GM12873 (cell line): Measurements from ENCODE around the gene TBC1D3K.
"Not testable (repeated sequence)": the region's sequence is repeated elsewhere in the genome, so short reads cannot be mapped to it uniquely, and the experiment has no call there.

ENCODE experiments used
- TF ChIP-seq, protein P1 (sequence below): IDR thresholded peaks from 2 replicates; pipeline ENCODE4 v1.5.1; 2012; ENCODE audit warnings: low read depth, mild to moderate bottlenecking, moderate library complexity, low read length, control low read depth; ENCODE audit not compliant: insufficient read depth; ENCODE audit errors: missing control alignments

TBC1D3K gene

DNA sequence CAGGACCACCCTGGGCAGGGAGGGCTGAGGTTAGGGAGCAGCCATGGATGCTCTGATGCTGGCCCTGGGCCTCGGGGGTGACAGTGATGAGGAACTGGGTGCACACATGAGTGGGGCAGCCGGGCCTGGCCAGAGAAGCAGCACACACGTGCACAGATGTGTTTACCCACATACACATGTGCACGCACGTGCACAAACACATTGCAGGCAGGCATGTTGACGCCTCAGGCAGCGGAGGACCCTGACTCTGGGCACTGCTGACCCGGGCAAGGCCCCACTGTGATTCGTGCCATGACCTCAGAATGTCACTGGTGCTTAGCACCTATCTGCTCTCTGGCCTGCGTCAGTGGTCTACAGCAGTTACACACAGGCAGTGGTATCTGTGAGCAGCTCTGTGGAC is at the start of gene TBC1D3K:
Gene TBC1D3K, plus strand, starts transcription at position 301 of the 400 bp plus-strand sequence. CDS start 1,585 bp downstream, outside the sequence.
- TF ChIP-seq, protein P1, sequence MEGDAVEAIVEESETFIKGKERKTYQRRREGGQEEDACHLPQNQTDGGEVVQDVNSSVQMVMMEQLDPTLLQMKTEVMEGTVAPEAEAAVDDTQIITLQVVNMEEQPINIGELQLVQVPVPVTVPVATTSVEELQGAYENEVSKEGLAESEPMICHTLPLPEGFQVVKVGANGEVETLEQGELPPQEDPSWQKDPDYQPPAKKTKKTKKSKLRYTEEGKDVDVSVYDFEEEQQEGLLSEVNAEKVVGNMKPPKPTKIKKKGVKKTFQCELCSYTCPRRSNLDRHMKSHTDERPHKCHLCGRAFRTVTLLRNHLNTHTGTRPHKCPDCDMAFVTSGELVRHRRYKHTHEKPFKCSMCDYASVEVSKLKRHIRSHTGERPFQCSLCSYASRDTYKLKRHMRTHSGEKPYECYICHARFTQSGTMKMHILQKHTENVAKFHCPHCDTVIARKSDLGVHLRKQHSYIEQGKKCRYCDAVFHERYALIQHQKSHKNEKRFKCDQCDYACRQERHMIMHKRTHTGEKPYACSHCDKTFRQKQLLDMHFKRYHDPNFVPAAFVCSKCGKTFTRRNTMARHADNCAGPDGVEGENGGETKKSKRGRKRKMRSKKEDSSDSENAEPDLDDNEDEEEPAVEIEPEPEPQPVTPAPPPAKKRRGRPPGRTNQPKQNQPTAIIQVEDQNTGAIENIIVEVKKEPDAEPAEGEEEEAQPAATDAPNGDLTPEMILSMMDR: not testable (repeated sequence)

GRCh38 chr17:37884516-37884915 is 39.7 kb upstream of the TBC1D3K start:
- TF ChIP-seq, protein P1: no peak

DNA sequence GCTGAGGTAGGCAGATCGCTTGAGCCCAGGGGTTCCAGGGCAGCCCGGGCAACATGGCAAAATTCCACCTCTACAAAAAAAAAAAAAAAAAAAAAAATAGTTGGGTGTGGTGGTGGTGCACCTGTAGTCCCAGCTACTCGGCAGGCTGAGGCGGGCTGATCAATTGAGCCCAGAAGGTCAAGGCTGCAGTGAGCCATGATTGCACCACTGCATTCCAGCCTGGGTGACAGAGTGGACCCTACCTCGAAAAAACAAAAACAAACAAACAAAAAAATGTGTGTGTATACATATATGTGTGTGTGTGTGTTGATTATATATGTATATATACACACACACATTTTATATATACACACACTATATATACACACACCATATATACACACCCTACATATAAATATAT is 39.1 kb upstream of the TBC1D3K start:
- TF ChIP-seq, protein P1: no peak

DNA sequence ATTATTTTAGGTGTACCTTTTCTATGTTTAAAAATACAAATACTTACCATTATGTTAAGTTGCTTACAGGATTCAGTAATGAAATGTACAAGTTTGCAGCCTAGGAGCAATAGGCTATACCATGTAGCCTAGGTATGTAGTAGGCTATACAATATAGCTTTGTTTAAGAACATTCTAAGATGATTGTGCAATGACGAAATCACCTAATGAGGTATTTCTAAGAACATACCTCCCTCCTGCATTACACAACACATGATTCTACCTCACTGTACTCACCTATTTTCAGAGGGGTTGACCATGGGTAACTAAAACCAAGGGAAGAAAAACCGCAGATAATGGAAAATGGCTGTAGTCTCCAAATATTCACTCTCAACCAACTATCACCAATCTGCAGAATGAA is 35.3 kb upstream of the TBC1D3K start:
- TF ChIP-seq, protein P1: no peak
